Keratinocyte (primary cell): ENCODE data around the gene POM121C.
"Not testable (repeated sequence)": the region's sequence is repeated elsewhere in the genome, so short reads cannot be mapped to it uniquely, and the experiment has no call there.

ENCODE experiments used
- CTCF ChIP-seq, 3 experiments: IDR thresholded peaks in 1 of 3; conservative IDR thresholded peaks in 1 of 3; optimal IDR thresholded peaks in 1 of 3; 2 replicates in 2 of 3; 3 replicates in 1 of 3; pipeline versions ENCODE3 to v1.5.1; 2011; ENCODE audit warnings: low read length in 3 of 3, mild to moderate bottlenecking in 3 of 3, moderate library complexity in 2 of 3, control low read depth in 1 of 3, inconsistent platforms in 1 of 3; ENCODE audit not compliant: insufficient read depth in 2 of 3; ENCODE audit errors: extremely low read depth in 1 of 3
- EZH2 ChIP-seq: IDR thresholded peaks from one replicate; pipeline ENCODE4 v1.6.1; 2012; ENCODE audit warnings: inconsistent platforms, mild to moderate bottlenecking, low read length, moderate library complexity

GRCh38 chr7:75395329-75395728, 90.8 kb downstream of the POM121C start, which contains the start of gene TRIM73:
- not testable (repeated sequence) for TF ChIP-seq EZH2; CTCF (optimal IDR thresholded peaks at IDR 0.05 in 1 of 3, IDR thresholded peaks at IDR 0.05 in 1 of 3, conservative IDR thresholded peaks at IDR 0.05 in 1 of 3; ENCODE audit: extremely low read depth in 1 of 3, insufficient read depth in 2 of 3, low read length in 3 of 3)
